Measurements from ENCODE around the gene IZUMO1R.

DNA sequence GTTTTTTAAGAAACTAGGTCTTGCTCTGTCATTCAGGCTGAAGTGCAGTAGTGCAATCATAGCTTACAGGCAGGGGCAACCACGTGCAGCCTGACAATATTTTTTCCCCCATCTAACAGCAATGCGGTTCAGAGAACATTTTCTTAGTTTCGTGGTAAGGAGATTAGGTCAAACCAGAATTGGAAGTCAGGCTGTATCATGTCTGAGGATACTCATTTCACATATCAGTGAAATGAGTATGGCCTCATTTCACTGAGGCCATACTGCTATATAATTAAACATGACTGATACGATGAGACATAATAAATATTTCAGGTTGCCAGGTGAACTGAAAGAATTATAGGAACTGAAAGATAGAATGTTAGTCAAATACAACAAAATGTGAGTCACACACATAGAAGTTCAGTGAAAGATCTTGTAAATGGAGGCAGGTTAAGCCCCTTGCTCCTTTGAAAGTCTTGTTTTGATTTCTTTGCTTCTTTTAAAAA is 32.5 kb upstream of the IZUMO1R start:
- TF ChIP-seq, protein P1, sequence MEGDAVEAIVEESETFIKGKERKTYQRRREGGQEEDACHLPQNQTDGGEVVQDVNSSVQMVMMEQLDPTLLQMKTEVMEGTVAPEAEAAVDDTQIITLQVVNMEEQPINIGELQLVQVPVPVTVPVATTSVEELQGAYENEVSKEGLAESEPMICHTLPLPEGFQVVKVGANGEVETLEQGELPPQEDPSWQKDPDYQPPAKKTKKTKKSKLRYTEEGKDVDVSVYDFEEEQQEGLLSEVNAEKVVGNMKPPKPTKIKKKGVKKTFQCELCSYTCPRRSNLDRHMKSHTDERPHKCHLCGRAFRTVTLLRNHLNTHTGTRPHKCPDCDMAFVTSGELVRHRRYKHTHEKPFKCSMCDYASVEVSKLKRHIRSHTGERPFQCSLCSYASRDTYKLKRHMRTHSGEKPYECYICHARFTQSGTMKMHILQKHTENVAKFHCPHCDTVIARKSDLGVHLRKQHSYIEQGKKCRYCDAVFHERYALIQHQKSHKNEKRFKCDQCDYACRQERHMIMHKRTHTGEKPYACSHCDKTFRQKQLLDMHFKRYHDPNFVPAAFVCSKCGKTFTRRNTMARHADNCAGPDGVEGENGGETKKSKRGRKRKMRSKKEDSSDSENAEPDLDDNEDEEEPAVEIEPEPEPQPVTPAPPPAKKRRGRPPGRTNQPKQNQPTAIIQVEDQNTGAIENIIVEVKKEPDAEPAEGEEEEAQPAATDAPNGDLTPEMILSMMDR (conservative IDR thresholded peaks at IDR 0.05; ENCODE audit: low read depth, low read length): no peak
- TF ChIP-seq EZH2 (IDR thresholded peaks at IDR 0.05; ENCODE audit: low read length, unreplicated experiment) (no peak), EZH2phosphoT487 (IDR thresholded peaks at IDR 0.05; ENCODE audit: borderline replicate concordance, low read length) (no peak)
